ENCODE measurements around the gene CLCNKA.

Gene CLCNKA

DNA sequence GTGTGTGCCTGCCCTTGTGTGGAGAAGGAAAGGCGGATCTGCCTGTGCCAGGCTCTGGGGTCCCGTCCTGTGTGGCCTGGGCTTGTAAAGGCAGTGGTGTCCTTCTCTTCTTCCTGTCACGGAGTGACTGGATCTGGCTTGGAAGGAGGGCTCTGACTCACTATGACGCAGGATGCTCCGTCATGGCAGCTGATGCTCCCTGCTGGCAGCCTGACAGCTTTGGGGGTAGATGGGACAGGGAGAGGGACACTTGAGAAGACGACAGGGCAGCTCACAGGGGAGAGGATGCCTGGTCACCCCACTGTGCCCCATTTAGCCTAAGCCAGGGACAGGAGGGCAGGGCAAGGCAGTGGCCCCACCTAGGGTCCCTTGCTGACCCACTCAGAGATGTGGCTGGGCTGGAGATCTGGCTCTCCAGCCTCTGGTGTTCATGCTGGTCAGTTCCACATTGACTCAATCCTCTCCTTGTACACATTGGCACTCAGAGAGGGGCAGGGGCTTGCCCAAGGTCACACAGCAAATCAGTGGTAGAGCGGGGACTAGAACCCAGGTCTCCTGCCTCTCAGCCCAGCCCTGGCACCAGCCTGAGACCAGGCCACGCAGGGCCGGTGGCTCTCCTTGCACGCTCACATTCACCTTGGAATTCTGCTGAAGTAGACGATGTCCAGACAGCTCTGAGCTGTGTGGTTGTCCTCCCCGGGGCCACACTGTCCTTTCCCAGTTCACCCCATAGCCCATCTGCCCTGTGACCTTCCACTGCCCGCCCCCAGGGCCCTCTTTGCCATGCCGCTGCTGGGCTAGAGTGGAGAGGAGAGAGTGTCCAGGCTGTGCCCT lies 54.4 kb downstream of the CLCNKA start:
- no peak for DNase-seq
- Histone ChIP-seq H3K36me3 (ENCODE audit: control insufficient read depth, insufficient read depth, low read length) (no peaks in the 10 kb centered on the region), H3K27ac (ENCODE audit: insufficient read depth, low read length, poor library complexity, severe bottlenecking) (no peak overlapping the region), H3K4me1 (ENCODE audit: control insufficient read depth, insufficient read depth, low read length, poor library complexity, severe bottlenecking) (peaks cover 15% of the 10 kb centered on the region), H3K27me3 (replicated peaks; ENCODE audit: control insufficient read depth, insufficient read depth, low read length, poor library complexity, severe bottlenecking) (peaks cover 3% of the 10 kb centered on the region), H3K9me3 (ENCODE audit: control insufficient read depth, low read length) (no peaks in the 10 kb centered on the region), H3K4me3 (ENCODE audit: insufficient read depth, low read depth, low read length, poor library complexity, severe bottlenecking) (no peak overlapping the region)

DNA sequence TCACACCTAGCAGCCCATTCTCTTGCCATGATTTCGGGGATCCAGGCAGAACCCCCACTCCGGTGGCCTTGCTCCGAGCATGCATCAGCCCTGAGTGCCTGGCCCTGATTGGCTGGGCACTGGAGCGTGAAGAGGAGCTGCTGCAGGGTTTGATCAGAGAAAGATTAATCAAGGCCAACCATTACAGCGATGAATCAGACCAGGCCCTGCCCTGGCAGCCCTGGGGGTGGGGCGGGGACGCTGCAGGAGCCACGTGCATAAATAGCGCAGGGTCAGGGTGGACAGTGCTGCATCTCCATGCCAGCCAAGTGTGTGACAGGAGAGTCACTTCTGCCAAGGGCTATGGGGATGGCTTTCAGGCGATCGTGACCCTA lies 55.0 kb downstream of the CLCNKA start:
- no peak overlapping the region for H3K27ac ChIP-seq (ENCODE audit: insufficient read depth, low read length, poor library complexity, severe bottlenecking)
- H3K27me3 ChIP-seq (replicated peaks; ENCODE audit: control insufficient read depth, insufficient read depth, low read length, poor library complexity, severe bottlenecking) = peaks cover 3% of the 10 kb centered on the region
- H3K4me3 ChIP-seq (ENCODE audit: insufficient read depth, low read depth, low read length, poor library complexity, severe bottlenecking) = no peak overlapping the region
- peaks cover 15% of the 10 kb centered on the region for H3K4me1 ChIP-seq (ENCODE audit: control insufficient read depth, insufficient read depth, low read length, poor library complexity, severe bottlenecking)
- no peak for DNase-seq
- no peaks in the 10 kb centered on the region for H3K36me3 ChIP-seq (ENCODE audit: control insufficient read depth, insufficient read depth, low read length)
- no peaks in the 10 kb centered on the region for H3K9me3 ChIP-seq (ENCODE audit: control insufficient read depth, low read length)

- H3K27me3 ChIP-seq (replicated peaks; ENCODE audit: control insufficient read depth, insufficient read depth, low read length, poor library complexity, severe bottlenecking) = peaks cover 3% of the 10 kb centered on the region
- H3K36me3 ChIP-seq (ENCODE audit: control insufficient read depth, insufficient read depth, low read length) = no peaks in the 10 kb centered on the region
- H3K4me3 ChIP-seq (ENCODE audit: insufficient read depth, low read depth, low read length, poor library complexity, severe bottlenecking) = no peak overlapping the region
- peaks cover 15% of the 10 kb centered on the region for H3K4me1 ChIP-seq (ENCODE audit: control insufficient read depth, insufficient read depth, low read length, poor library complexity, severe bottlenecking)
- no peaks in the 10 kb centered on the region for H3K9me3 ChIP-seq (ENCODE audit: control insufficient read depth, low read length)
- no peak for DNase-seq
- H3K27ac ChIP-seq (ENCODE audit: insufficient read depth, low read length, poor library complexity, severe bottlenecking) = no peak overlapping the region
Measured at GRCh38 chr1:16077406-16078245, 55.8 kb downstream of the CLCNKA start.

GRCh38 chr1:16078925-16079656 lies 57.3 kb downstream of the CLCNKA start:
- peak; percentile 50 to 56 (median 55) for DNase-seq
- H3K4me3 ChIP-seq (ENCODE audit: insufficient read depth, low read depth, low read length, poor library complexity, severe bottlenecking) = peak overlapping the region; percentile 32
- H3K27ac ChIP-seq (ENCODE audit: insufficient read depth, low read length, poor library complexity, severe bottlenecking) = no peak overlapping the region
- H3K36me3 ChIP-seq (ENCODE audit: control insufficient read depth, insufficient read depth, low read length) = no peaks in the 10 kb centered on the region
- no peaks in the 10 kb centered on the region for H3K27me3 ChIP-seq (replicated peaks; ENCODE audit: control insufficient read depth, insufficient read depth, low read length, poor library complexity, severe bottlenecking)
- peaks cover 6% of the 10 kb centered on the region for H3K4me1 ChIP-seq (ENCODE audit: control insufficient read depth, insufficient read depth, low read length, poor library complexity, severe bottlenecking)
- H3K9me3 ChIP-seq (ENCODE audit: control insufficient read depth, low read length) = no peaks in the 10 kb centered on the region

DNA sequence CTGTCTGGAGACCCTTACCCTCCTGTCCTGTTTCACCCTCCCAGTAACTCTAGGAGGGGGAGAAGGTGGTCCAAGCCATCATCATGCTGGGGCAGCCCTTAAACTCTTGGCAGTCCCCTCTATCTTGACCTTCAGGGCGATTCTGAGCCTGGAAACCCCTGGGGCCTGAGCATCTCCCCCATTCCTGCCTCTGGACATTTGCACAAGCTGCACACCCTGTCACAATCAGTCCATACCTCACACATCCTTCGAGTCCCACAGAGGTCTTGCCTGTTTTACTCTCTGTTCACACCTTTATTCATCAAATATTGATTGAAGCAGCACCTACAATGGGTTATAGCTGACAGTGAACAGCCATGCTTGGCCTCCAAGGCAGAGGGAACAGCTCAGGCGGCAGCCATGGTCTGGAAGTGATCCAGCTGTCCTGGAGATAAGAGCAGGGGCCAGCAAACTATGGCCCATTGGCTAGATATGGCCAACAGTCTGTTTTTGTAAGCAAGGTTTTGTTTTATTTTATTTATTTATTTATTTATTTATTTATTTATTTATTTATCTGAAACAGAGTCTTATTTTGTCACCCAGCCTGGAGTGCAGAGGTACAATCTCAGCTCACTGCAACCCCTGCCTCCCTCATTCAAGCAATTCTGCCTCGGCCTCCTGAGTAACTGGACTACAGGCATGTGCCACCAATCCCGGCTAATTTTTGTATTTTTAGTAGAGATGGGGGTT lies 58.8 kb downstream of the CLCNKA start:
- H3K9me3 ChIP-seq (ENCODE audit: control insufficient read depth, low read length) = no peaks in the 10 kb centered on the region
- no peaks in the 10 kb centered on the region for H3K27me3 ChIP-seq (replicated peaks; ENCODE audit: control insufficient read depth, insufficient read depth, low read length, poor library complexity, severe bottlenecking)
- no peak overlapping the region for H3K4me3 ChIP-seq (ENCODE audit: insufficient read depth, low read depth, low read length, poor library complexity, severe bottlenecking)
- no peak overlapping the region for H3K27ac ChIP-seq (ENCODE audit: insufficient read depth, low read length, poor library complexity, severe bottlenecking)
- DNase-seq = no peak
- no peaks in the 10 kb centered on the region for H3K36me3 ChIP-seq (ENCODE audit: control insufficient read depth, insufficient read depth, low read length)
- peaks cover 6% of the 10 kb centered on the region for H3K4me1 ChIP-seq (ENCODE audit: control insufficient read depth, insufficient read depth, low read length, poor library complexity, severe bottlenecking)

GRCh38 chr1:16081636-16082035 lies 59.8 kb downstream of the CLCNKA start:
- H3K4me3 ChIP-seq (ENCODE audit: insufficient read depth, low read depth, low read length, poor library complexity, severe bottlenecking) = no peak overlapping the region

DNA sequence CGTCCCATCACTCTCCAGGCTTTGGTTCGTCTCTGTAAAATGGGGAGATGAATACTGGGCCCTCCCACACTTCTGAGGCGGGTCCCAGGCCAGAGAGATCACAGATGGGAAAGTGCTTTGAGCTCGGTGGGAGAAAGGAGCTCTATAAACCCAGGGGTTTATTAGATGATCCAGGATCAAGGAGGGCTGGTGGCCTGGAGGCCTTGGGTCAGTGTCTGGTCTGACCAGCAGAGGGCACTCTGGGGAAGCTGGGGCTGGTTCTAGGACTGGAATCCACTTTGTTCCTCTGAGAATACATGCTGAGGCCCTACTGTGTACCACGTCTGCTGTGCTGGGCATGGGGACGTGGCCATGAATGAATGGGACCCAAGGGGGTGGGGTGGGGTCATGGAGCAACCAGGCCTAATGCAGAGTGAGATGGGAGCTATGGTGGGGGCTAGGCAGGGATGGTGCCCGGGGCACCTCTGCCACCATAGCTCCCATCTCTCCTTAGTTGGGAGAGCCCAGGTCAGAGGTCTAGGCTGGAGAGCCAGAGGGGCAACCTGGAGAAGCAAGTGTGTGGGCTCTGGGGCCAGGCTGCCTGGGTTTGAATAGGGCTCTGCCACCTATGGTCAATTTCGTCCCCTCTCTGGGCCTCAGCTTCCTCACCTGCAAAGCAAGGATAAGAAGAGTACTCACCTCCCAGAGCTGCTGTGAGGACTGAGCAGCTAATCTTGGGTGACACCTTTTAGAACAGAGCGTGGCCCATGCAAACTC lies 60.6 kb downstream of the CLCNKA start:
- H3K36me3 ChIP-seq (ENCODE audit: control insufficient read depth, insufficient read depth, low read length) = no peaks in the 10 kb centered on the region
- peak in 2 of 3 donors; percentile 8 to 31 for DNase-seq
- H3K9me3 ChIP-seq (ENCODE audit: control insufficient read depth, low read length) = no peaks in the 10 kb centered on the region
- no peak overlapping the region for H3K4me3 ChIP-seq (ENCODE audit: insufficient read depth, low read depth, low read length, poor library complexity, severe bottlenecking)
- H3K27ac ChIP-seq (ENCODE audit: insufficient read depth, low read length, poor library complexity, severe bottlenecking) = no peak overlapping the region
- H3K4me1 ChIP-seq (ENCODE audit: control insufficient read depth, insufficient read depth, low read length, poor library complexity, severe bottlenecking) = peaks cover 6% of the 10 kb centered on the region
- H3K27me3 ChIP-seq (replicated peaks; ENCODE audit: control insufficient read depth, insufficient read depth, low read length, poor library complexity, severe bottlenecking) = no peaks in the 10 kb centered on the region

More at GRCh38 chr1:16081636-16082035, 59.8 kb downstream of the CLCNKA start:
- Histone ChIP-seq H3K27ac (ENCODE audit: insufficient read depth, low read length, poor library complexity, severe bottlenecking) (no peak overlapping the region), H3K9me3 (ENCODE audit: control insufficient read depth, low read length) (no peaks in the 10 kb centered on the region), H3K27me3 (replicated peaks; ENCODE audit: control insufficient read depth, insufficient read depth, low read length, poor library complexity, severe bottlenecking) (no peaks in the 10 kb centered on the region), H3K4me1 (ENCODE audit: control insufficient read depth, insufficient read depth, low read length, poor library complexity, severe bottlenecking) (peaks cover 6% of the 10 kb centered on the region), H3K36me3 (ENCODE audit: control insufficient read depth, insufficient read depth, low read length) (no peaks in the 10 kb centered on the region)
- DNase-seq = no peak

DNA sequence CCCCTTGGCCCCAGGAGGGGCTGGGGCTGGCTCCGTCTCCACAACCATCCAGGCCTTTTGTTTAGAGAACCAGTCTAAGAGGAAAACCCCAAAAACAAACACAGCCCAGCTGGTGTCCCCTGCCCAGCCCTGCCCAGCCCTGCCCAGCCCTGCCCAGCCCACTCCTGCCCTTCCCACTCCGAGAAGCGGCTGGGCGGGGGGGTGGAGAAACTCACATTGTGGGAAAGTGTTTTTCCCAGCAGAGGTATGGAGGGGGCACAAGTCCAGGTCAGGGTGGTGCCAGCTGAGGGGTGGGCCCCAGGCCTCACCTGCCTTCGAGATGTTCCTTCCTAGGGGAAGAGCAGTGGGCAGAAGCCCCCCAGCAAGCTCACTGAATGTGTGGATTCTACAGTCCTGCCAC lies 61.6 kb downstream of the CLCNKA start:
- Histone ChIP-seq H3K4me3 (ENCODE audit: insufficient read depth, low read depth, low read length, poor library complexity, severe bottlenecking) (no peak overlapping the region), H3K27me3 (replicated peaks; ENCODE audit: control insufficient read depth, insufficient read depth, low read length, poor library complexity, severe bottlenecking) (no peaks in the 10 kb centered on the region), H3K4me1 (ENCODE audit: control insufficient read depth, insufficient read depth, low read length, poor library complexity, severe bottlenecking) (peaks cover 6% of the 10 kb centered on the region), H3K27ac (ENCODE audit: insufficient read depth, low read length, poor library complexity, severe bottlenecking) (no peak overlapping the region), H3K36me3 (ENCODE audit: control insufficient read depth, insufficient read depth, low read length) (no peaks in the 10 kb centered on the region), H3K9me3 (ENCODE audit: control insufficient read depth, low read length) (no peaks in the 10 kb centered on the region)
- no peak for DNase-seq

Data from effector memory CD4-positive, alpha-beta T cell (primary cell).